ENCODE measurements around the gene SLC25A34.

SLC25A34 gene

GRCh38 chr1:15733726-15734226 lies 2.3 kb upstream of the SLC25A34 start:
- Histone ChIP-seq H2BK120ac (ENCODE audit: low read depth, low read length) (no peak overlapping the region), H2BK12ac (ENCODE audit: low read length) (no peak overlapping the region), H3K4me1 (ENCODE audit: control insufficient read depth in 2 of 2, insufficient read depth in 1 of 2, low read depth in 1 of 2, low read length in 2 of 2) (peaks cover 2 to 5% of the 10 kb centered on the region in 2 donors), H3K14ac (ENCODE audit: low read length) (peak overlapping the region; percentile 38), H4K8ac (ENCODE audit: low read depth, low read length) (no peak overlapping the region), H4K91ac (ENCODE audit: low read depth, low read length, poor library complexity) (no peak overlapping the region), H3K4me2 (ENCODE audit: insufficient read depth, low read length, poor library complexity, severe bottlenecking) (no peak overlapping the region), H2AK5ac (ENCODE audit: low read depth, low read length) (no peak overlapping the region), H3K27ac (replicated peaks; ENCODE audit: low read length) (no peak overlapping the region), H3K79me1 (ENCODE audit: low read depth, low read length) (peaks cover 7% of the 10 kb centered on the region), H3K36me3 (replicated peaks in 1 of 2; ENCODE audit: control insufficient read depth in 2 of 2, insufficient read depth in 2 of 2, low read length in 2 of 2) (peaks cover 44 to 65% of the 10 kb centered on the region in 2 donors), H3K23ac (ENCODE audit: low read depth, low read length, poor library complexity) (no peak overlapping the region), H3K9ac (ENCODE audit: low read depth, low read length, poor library complexity) (no peak overlapping the region), H2BK15ac (ENCODE audit: low read length) (no peak overlapping the region), H3K4ac (ENCODE audit: low read length) (no peak overlapping the region), H2BK5ac (ENCODE audit: low read length) (peak overlapping the region; percentile 24), H3K9me3 (replicated peaks in 1 of 2; ENCODE audit: control insufficient read depth in 2 of 2, insufficient read depth in 1 of 2, low read depth in 1 of 2, low read length in 2 of 2) (no peaks in the 10 kb centered on the region), H3K27me3 (ENCODE audit: control insufficient read depth in 3 of 3, insufficient read depth in 3 of 3, low read depth in 1 of 3, low read length in 3 of 3) (no peaks in the 10 kb centered on the region), H2AFZ (ENCODE audit: low read length) (no peak overlapping the region), H3K4me3 (ENCODE audit: low read length in 2 of 2) (no peak overlapping the region), H3K18ac (ENCODE audit: low read length) (no peak overlapping the region)
- DNase-seq (ENCODE audit: low spot score) = no peak
- WGBS, 2 donors (ENCODE audit: extremely low coverage in 2 of 2, insufficient read length in 2 of 2, insufficient replicate concordance in 1 of 2) = no CpG with 5 or more reads among the region's 27 CpGs

GRCh38 chr1:15734296-15734695 lies 1.8 kb upstream of the SLC25A34 start:
- Histone ChIP-seq H2BK120ac (ENCODE audit: low read depth, low read length) (no peak overlapping the region), H3K23ac (ENCODE audit: low read depth, low read length, poor library complexity) (no peak overlapping the region), H3K27me3 (ENCODE audit: control insufficient read depth in 3 of 3, insufficient read depth in 3 of 3, low read depth in 1 of 3, low read length in 3 of 3) (no peaks in the 10 kb centered on the region), H3K36me3 (replicated peaks in 1 of 2; ENCODE audit: control insufficient read depth in 2 of 2, insufficient read depth in 2 of 2, low read length in 2 of 2) (peaks cover 39 to 60% of the 10 kb centered on the region in 2 donors), H3K18ac (ENCODE audit: low read length) (no peak overlapping the region), H2BK5ac (ENCODE audit: low read length) (no peak overlapping the region), H2BK12ac (ENCODE audit: low read length) (no peak overlapping the region), H4K8ac (ENCODE audit: low read depth, low read length) (no peak overlapping the region), H2BK15ac (ENCODE audit: low read length) (no peak overlapping the region), H2AK5ac (ENCODE audit: low read depth, low read length) (no peak overlapping the region), H3K4me2 (ENCODE audit: insufficient read depth, low read length, poor library complexity, severe bottlenecking) (no peak overlapping the region), H3K14ac (ENCODE audit: low read length) (no peak overlapping the region), H4K91ac (ENCODE audit: low read depth, low read length, poor library complexity) (no peak overlapping the region), H3K79me1 (ENCODE audit: low read depth, low read length) (peaks cover 7% of the 10 kb centered on the region), H3K27ac (replicated peaks; ENCODE audit: low read length) (no peak overlapping the region), H3K4ac (ENCODE audit: low read length) (no peak overlapping the region), H3K9ac (ENCODE audit: low read depth, low read length, poor library complexity) (no peak overlapping the region), H3K4me1 (ENCODE audit: control insufficient read depth in 2 of 2, insufficient read depth in 1 of 2, low read depth in 1 of 2, low read length in 2 of 2) (peaks cover 2 to 5% of the 10 kb centered on the region in 2 donors), H3K9me3 (replicated peaks in 1 of 2; ENCODE audit: control insufficient read depth in 2 of 2, insufficient read depth in 1 of 2, low read depth in 1 of 2, low read length in 2 of 2) (no peaks in the 10 kb centered on the region), H3K4me3 (ENCODE audit: low read length in 2 of 2) (no peak overlapping the region), H2AFZ (ENCODE audit: low read length) (no peak overlapping the region)
- WGBS, 2 donors (ENCODE audit: extremely low coverage in 2 of 2, insufficient read length in 2 of 2, insufficient replicate concordance in 1 of 2) = no CpG with 5 or more reads among the region's 13 CpGs
- no peak for DNase-seq (ENCODE audit: low spot score)

GRCh38 chr1:15734901-15735300 lies 1.2 kb upstream of the SLC25A34 start:
- Histone ChIP-seq H2BK120ac (ENCODE audit: low read depth, low read length) (no peak overlapping the region), H3K79me1 (ENCODE audit: low read depth, low read length) (peaks cover 7% of the 10 kb centered on the region), H2BK12ac (ENCODE audit: low read length) (peak overlapping the region; percentile 41), H3K4me2 (ENCODE audit: insufficient read depth, low read length, poor library complexity, severe bottlenecking) (no peak overlapping the region), H2BK5ac (ENCODE audit: low read length) (no peak overlapping the region), H3K36me3 (replicated peaks in 1 of 2; ENCODE audit: control insufficient read depth in 2 of 2, insufficient read depth in 2 of 2, low read length in 2 of 2) (peaks cover 34 to 55% of the 10 kb centered on the region in 2 donors), H3K9ac (ENCODE audit: low read depth, low read length, poor library complexity) (no peak overlapping the region), H3K4me1 (ENCODE audit: control insufficient read depth in 2 of 2, insufficient read depth in 1 of 2, low read depth in 1 of 2, low read length in 2 of 2) (peaks cover 2 to 5% of the 10 kb centered on the region in 2 donors), H2BK15ac (ENCODE audit: low read length) (no peak overlapping the region), H2AFZ (ENCODE audit: low read length) (no peak overlapping the region), H3K9me3 (replicated peaks in 1 of 2; ENCODE audit: control insufficient read depth in 2 of 2, insufficient read depth in 1 of 2, low read depth in 1 of 2, low read length in 2 of 2) (no peaks in the 10 kb centered on the region), H3K27me3 (ENCODE audit: control insufficient read depth in 3 of 3, insufficient read depth in 3 of 3, low read depth in 1 of 3, low read length in 3 of 3) (no peaks in the 10 kb centered on the region), H2AK5ac (ENCODE audit: low read depth, low read length) (no peak overlapping the region), H3K23ac (ENCODE audit: low read depth, low read length, poor library complexity) (no peak overlapping the region), H3K4ac (ENCODE audit: low read length) (no peak overlapping the region), H4K8ac (ENCODE audit: low read depth, low read length) (peak overlapping the region; percentile 17), H3K4me3 (ENCODE audit: low read length in 2 of 2) (no peak overlapping the region), H3K18ac (ENCODE audit: low read length) (no peak overlapping the region), H4K91ac (ENCODE audit: low read depth, low read length, poor library complexity) (no peak overlapping the region), H3K27ac (replicated peaks; ENCODE audit: low read length) (no peak overlapping the region), H3K14ac (ENCODE audit: low read length) (no peak overlapping the region)
- DNase-seq (ENCODE audit: low spot score) = no peak
- no CpG with 5 or more reads among the region's 17 CpGs for WGBS, 2 donors (ENCODE audit: extremely low coverage in 2 of 2, insufficient read length in 2 of 2, insufficient replicate concordance in 1 of 2)

- no peak overlapping the region for H2AK5ac ChIP-seq (ENCODE audit: low read depth, low read length)
- no peak for DNase-seq (ENCODE audit: low spot score)
- no peak overlapping the region for H2BK5ac ChIP-seq (ENCODE audit: low read length)
- peak overlapping the region; percentile 63 for H3K9ac ChIP-seq (ENCODE audit: low read depth, low read length, poor library complexity)
- H3K4ac ChIP-seq (ENCODE audit: low read length) = no peak overlapping the region
- WGBS, 2 donors (ENCODE audit: extremely low coverage in 2 of 2, insufficient read length in 2 of 2, insufficient replicate concordance in 1 of 2) = no CpG with 5 or more reads among the region's 12 CpGs
- H3K4me2 ChIP-seq (ENCODE audit: insufficient read depth, low read length, poor library complexity, severe bottlenecking) = no peak overlapping the region
- peaks cover 7% of the 10 kb centered on the region for H3K79me1 ChIP-seq (ENCODE audit: low read depth, low read length)
- no peak overlapping the region for H2AFZ ChIP-seq (ENCODE audit: low read length)
- no peak overlapping the region for H4K8ac ChIP-seq (ENCODE audit: low read depth, low read length)
- H2BK120ac ChIP-seq (ENCODE audit: low read depth, low read length) = no peak overlapping the region
- H3K9me3 ChIP-seq (replicated peaks in 1 of 2; ENCODE audit: control insufficient read depth in 2 of 2, insufficient read depth in 1 of 2, low read depth in 1 of 2, low read length in 2 of 2) = no peaks in the 10 kb centered on the region
- H3K18ac ChIP-seq (ENCODE audit: low read length) = peak overlapping the region; percentile 76
- H3K27me3 ChIP-seq (ENCODE audit: control insufficient read depth in 3 of 3, insufficient read depth in 3 of 3, low read depth in 1 of 3, low read length in 3 of 3) = no peaks in the 10 kb centered on the region
- no peak overlapping the region for H2BK15ac ChIP-seq (ENCODE audit: low read length)
- H3K36me3 ChIP-seq (replicated peaks in 1 of 2; ENCODE audit: control insufficient read depth in 2 of 2, insufficient read depth in 2 of 2, low read length in 2 of 2) = peaks cover 33 to 50% of the 10 kb centered on the region in 2 donors
- H3K23ac ChIP-seq (ENCODE audit: low read depth, low read length, poor library complexity) = peak overlapping the region; percentile 95
- H3K14ac ChIP-seq (ENCODE audit: low read length) = no peak overlapping the region
- H2BK12ac ChIP-seq (ENCODE audit: low read length) = no peak overlapping the region
- no peak overlapping the region for H3K4me3 ChIP-seq (ENCODE audit: low read length in 2 of 2)
- no peak overlapping the region for H4K91ac ChIP-seq (ENCODE audit: low read depth, low read length, poor library complexity)
- peaks cover 2 to 5% of the 10 kb centered on the region in 2 donors for H3K4me1 ChIP-seq (ENCODE audit: control insufficient read depth in 2 of 2, insufficient read depth in 1 of 2, low read depth in 1 of 2, low read length in 2 of 2)
- H3K27ac ChIP-seq (replicated peaks; ENCODE audit: low read length) = no peak overlapping the region
Measured at GRCh38 chr1:15735304-15736037, 587 bp upstream of the SLC25A34 start.
